Measurements from ENCODE around the gene ZNF682.
"Not testable (repeated sequence)": the region's sequence is repeated elsewhere in the genome, so short reads cannot be mapped to it uniquely, and the experiment has no call there.

Gene ZNF682

GRCh38 chr19:20051841-20052768 is 12.8 kb upstream of the ZNF682 start:
- Histone ChIP-seq H3K36me3 (ENCODE audit: insufficient read depth, low read length) (no peaks in the 10 kb centered on the region), H3K9me3 (ENCODE audit: control insufficient read depth, insufficient read depth, low read length) (no peaks in the 10 kb centered on the region), H3K9ac (ENCODE audit: low read depth, low read length) (peak overlapping the region; percentile 81), H3K4me1 (ENCODE audit: insufficient read depth, low read length) (no peaks in the 10 kb centered on the region; the same call in 1 of the 2 replicates)

DNA sequence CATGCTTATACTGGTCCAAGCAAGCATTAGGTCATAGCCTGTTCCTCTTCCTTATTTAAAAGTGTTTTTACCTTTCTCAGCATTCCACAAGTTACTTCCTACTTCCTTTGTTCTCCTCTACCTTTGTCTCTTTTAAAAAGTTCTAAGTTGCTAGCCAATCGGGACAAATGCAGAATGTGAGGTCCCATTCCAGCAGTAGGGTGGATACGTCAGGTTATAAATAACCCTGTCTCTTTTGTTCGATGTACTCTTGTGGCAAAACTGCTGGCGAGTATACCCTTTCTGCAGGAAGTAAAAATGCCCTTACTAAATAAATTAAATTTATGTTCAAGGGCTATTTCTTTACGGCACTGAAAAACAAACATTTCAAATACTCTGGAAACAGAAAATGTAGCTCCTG is 6.4 kb upstream of the ZNF682 start:
- not testable (repeated sequence) for H3K9me3 ChIP-seq (ENCODE audit: control insufficient read depth, insufficient read depth, low read length); H3K9ac ChIP-seq (ENCODE audit: low read depth, low read length); H3K4me1 ChIP-seq (ENCODE audit: insufficient read depth, low read length); H3K36me3 ChIP-seq (ENCODE audit: insufficient read depth, low read length)

DNA sequence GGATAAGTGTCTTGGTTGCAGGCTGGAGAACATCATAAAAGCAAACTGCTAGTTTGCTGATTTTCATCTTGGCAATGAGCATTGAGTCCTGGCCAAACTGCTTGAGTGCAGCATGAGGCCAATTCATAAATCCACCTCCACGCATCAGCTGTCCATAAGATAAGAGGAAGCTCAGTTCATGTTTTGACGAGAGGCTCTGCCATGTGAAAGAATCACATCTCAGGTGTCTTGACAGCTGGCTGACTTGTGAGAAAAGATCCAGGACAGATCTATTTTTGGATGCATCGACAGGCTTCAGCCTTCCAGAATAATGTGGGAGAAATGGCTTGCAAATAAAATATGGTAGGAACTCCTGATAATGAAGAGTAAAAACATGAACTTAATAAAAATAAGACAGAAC is 5.4 kb upstream of the ZNF682 start:
- Histone ChIP-seq H3K9me3 (ENCODE audit: control insufficient read depth, insufficient read depth, low read length) (no peaks in the 10 kb centered on the region), H3K4me1 (ENCODE audit: insufficient read depth, low read length) (peaks cover 5% of the 10 kb centered on the region; the same call in 1 of the 2 replicates), H3K9ac (ENCODE audit: low read depth, low read length) (no peak overlapping the region), H3K36me3 (ENCODE audit: insufficient read depth, low read length) (no peaks in the 10 kb centered on the region; the same call in 1 of the 2 replicates)

DNA sequence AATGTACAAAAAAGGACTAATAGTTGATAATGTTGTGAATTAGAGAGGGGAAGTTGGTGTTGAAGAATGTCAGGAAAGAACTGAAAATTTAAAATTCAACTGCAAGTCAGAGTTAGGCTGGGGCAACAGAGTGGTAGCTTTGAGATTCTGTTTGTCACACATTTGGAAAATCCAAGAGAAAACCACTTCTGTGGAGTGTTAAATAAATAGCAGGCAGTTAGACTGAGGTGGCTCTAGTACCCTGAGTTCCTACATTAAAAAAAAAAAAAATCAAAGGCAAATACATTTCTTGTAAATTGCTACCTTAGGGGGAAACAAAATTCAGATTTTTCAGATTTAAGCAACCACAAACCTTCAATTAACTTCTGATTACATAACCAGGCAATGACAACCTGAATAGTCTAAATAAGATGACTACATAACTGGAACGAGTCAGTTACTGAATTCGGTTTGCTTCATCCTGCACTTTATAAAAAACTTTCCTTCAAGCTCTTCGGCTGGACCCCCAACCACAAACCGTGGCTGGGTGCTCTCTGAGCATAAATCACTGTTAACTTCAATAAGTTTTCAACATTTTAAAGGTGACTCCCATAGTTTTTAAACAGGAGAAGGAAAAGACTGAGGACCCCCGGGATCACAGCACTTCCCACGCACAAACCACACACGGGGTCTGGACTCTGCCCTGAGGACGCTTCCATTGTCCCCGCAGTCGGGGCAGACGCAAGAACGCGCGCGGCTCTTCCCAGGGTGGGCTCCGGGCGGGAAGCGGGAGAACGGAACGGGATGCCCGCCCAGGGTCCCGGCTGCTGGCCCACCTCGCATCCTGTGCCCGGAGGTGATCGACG is 725 bp downstream of the ZNF682 start:
- H3K36me3 ChIP-seq (ENCODE audit: insufficient read depth, low read length) = no peaks in the 10 kb centered on the region
- peaks cover 9% of the 10 kb centered on the region; the same call in 1 of the 2 replicates for H3K4me1 ChIP-seq (ENCODE audit: insufficient read depth, low read length)
- no peaks in the 10 kb centered on the region for H3K9me3 ChIP-seq (ENCODE audit: control insufficient read depth, insufficient read depth, low read length)
- H3K9ac ChIP-seq (ENCODE audit: low read depth, low read length) = peak overlapping the region; percentile 67

DNA sequence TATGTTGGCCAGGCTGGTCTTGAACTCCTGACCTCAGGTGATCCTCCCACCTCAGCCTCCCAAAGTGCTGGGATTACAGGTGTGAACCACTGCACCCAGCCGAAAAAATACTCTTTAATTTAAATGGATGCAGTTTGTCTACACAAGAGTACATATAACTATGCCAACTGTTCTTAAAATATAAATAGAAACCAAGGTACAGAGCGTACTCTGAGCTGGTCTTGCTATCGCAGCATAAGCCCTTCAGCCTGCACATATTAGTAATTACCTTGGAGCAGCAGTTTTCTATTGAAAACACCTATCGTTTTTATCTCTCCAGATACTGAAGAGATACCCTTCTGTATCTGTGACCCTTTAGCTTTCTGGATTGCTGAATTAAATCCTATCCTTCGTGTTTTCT is 3.4 kb downstream of the ZNF682 start:
- Histone ChIP-seq H3K36me3 (ENCODE audit: insufficient read depth, low read length) (peaks cover 7% of the 10 kb centered on the region), H3K9me3 (ENCODE audit: control insufficient read depth, insufficient read depth, low read length) (0 out of 2 replicates have a peak, but pooled peaks cover under 1% of the 10 kb centered on the region), H3K9ac (ENCODE audit: low read depth, low read length) (no peak overlapping the region), H3K4me1 (ENCODE audit: insufficient read depth, low read length) (peaks cover 9% of the 10 kb centered on the region; the same call in 1 of the 2 replicates)

DNA sequence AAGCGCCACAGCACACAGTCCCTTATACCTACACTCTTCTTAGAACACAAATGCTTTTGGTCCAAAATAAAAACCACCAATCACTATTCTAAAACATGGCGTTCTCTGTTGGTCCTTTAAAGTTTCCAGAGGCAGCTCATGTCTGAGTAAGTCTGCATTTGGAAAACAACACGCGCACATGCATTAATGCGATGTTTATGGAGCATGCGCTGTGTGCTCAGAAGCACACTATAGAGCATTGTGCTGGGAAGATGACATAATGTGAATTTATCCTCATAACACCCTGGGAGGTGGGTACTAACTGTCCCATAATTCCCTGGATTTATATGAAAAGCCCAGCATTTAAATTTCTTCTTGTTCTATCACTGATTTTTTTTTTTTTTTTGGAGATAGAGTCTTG is 10.7 kb downstream of the ZNF682 start:
- Histone ChIP-seq H3K9ac (ENCODE audit: low read depth, low read length) (no peak overlapping the region), H3K9me3 (ENCODE audit: control insufficient read depth, insufficient read depth, low read length) (peaks cover 11% of the 10 kb centered on the region), H3K4me1 (ENCODE audit: insufficient read depth, low read length) (no peaks in the 10 kb centered on the region), H3K36me3 (ENCODE audit: insufficient read depth, low read length) (peaks cover 32% of the 10 kb centered on the region)

GRCh38 chr19:20005741-20006140 is 33.6 kb downstream of the ZNF682 start:
- no peaks in the 10 kb centered on the region for H3K4me1 ChIP-seq (ENCODE audit: insufficient read depth, low read length)
- no peak overlapping the region for H3K9ac ChIP-seq (ENCODE audit: low read depth, low read length)
- peaks cover 27% of the 10 kb centered on the region for H3K36me3 ChIP-seq (ENCODE audit: insufficient read depth, low read length)
- peaks cover 44% of the 10 kb centered on the region for H3K9me3 ChIP-seq (ENCODE audit: control insufficient read depth, insufficient read depth, low read length)

GRCh38 chr19:19997656-19998268 is 41.5 kb downstream of the ZNF682 start:
- no peak overlapping the region for H3K9ac ChIP-seq (ENCODE audit: low read depth, low read length)
- peaks cover 5% of the 10 kb centered on the region; the same call in 1 of the 2 replicates for H3K36me3 ChIP-seq (ENCODE audit: insufficient read depth, low read length)
- H3K9me3 ChIP-seq (ENCODE audit: control insufficient read depth, insufficient read depth, low read length) = peaks cover 6% of the 10 kb centered on the region; the same call in 1 of the 2 replicates
- no peaks in the 10 kb centered on the region for H3K4me1 ChIP-seq (ENCODE audit: insufficient read depth, low read length)

DNA sequence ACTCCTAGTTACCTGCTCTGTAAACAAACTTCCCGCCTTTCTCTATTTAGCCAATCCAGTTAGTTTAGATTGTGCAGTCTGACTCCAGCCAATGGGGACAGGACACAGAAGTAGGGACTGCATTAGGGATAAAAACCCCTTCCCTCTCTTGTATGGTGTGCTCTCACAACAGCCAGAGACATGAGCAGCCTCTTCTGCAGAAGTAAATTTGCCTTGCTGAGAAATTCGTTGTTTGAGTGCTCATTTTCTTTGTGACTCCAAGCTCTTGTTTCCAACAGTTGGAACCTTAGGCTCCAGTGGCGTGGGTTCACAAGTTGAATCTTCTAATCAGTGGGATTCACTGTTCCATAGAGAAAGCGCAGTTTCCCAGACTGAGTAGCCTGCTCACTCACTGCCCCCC is 72.4 kb downstream of the ZNF682 start:
- H3K9me3 ChIP-seq (ENCODE audit: control insufficient read depth, insufficient read depth, low read length) = peaks cover 5% of the 10 kb centered on the region; the same call in 1 of the 2 replicates
- H3K4me1 ChIP-seq (ENCODE audit: insufficient read depth, low read length) = no peaks in the 10 kb centered on the region
- no peak overlapping the region for H3K9ac ChIP-seq (ENCODE audit: low read depth, low read length)
- no peaks in the 10 kb centered on the region for H3K36me3 ChIP-seq (ENCODE audit: insufficient read depth, low read length)

DNA sequence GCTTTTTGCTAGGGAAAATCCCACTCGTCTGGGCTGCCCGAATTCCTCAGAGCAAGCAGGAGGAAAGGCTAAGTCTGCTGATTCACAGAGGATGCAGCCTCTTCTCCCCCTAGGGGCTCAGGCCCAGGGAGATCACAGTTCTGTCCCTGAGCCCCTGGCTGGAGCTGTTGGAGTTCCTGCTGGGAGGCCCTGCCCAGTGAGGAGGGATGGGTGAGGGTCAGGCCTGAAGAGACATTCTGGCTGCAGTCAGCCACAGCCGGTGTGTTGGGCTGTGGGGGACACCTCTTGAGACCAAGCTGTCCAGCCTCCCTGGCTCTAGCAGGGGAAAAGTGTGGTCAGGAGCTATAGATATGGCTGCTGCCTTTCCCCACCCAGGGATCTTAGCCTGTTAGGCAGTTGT is 73.2 kb downstream of the ZNF682 start:
- not testable (repeated sequence) for H3K9ac ChIP-seq (ENCODE audit: low read depth, low read length); H3K4me1 ChIP-seq (ENCODE audit: insufficient read depth, low read length); H3K9me3 ChIP-seq (ENCODE audit: control insufficient read depth, insufficient read depth, low read length); H3K36me3 ChIP-seq (ENCODE audit: insufficient read depth, low read length)

GRCh38 chr19:19964416-19964815 is 74.9 kb downstream of the ZNF682 start:
- Histone ChIP-seq H3K9me3 (ENCODE audit: control insufficient read depth, insufficient read depth, low read length) (peaks cover 5% of the 10 kb centered on the region; the same call in 1 of the 2 replicates), H3K4me1 (ENCODE audit: insufficient read depth, low read length) (no peaks in the 10 kb centered on the region), H3K9ac (ENCODE audit: low read depth, low read length) (no peak overlapping the region), H3K36me3 (ENCODE audit: insufficient read depth, low read length) (no peaks in the 10 kb centered on the region)

- H3K4me1 ChIP-seq (ENCODE audit: insufficient read depth, low read length); H3K9ac ChIP-seq (ENCODE audit: low read depth, low read length); H3K9me3 ChIP-seq (ENCODE audit: control insufficient read depth, insufficient read depth, low read length); H3K36me3 ChIP-seq (ENCODE audit: insufficient read depth, low read length): not testable (repeated sequence)
Observed at GRCh38 chr19:19959151-19959799, 80.0 kb downstream of the ZNF682 start.

- not testable (repeated sequence) for H3K36me3 ChIP-seq (ENCODE audit: insufficient read depth, low read length); H3K4me1 ChIP-seq (ENCODE audit: insufficient read depth, low read length); H3K9me3 ChIP-seq (ENCODE audit: control insufficient read depth, insufficient read depth, low read length); H3K9ac ChIP-seq (ENCODE audit: low read depth, low read length)
Observed at GRCh38 chr19:19957766-19958165, 81.5 kb downstream of the ZNF682 start.

Measured in ES-I3 (cell line).